ENCODE data around the gene TMEM51. TPM values are rescaled to one million over a fixed set of nuclear protein-coding genes. Genes with fewer than 3 reads are reported as not detected.

Gene TMEM51
- total and polyA plus RNA-seq, 9 of the 15 experiments (the other 6 are each of a cell fraction or from before 2014, with no cell fraction given) = 0.06 to 1.4 (median 0.58) TPM

DNA sequence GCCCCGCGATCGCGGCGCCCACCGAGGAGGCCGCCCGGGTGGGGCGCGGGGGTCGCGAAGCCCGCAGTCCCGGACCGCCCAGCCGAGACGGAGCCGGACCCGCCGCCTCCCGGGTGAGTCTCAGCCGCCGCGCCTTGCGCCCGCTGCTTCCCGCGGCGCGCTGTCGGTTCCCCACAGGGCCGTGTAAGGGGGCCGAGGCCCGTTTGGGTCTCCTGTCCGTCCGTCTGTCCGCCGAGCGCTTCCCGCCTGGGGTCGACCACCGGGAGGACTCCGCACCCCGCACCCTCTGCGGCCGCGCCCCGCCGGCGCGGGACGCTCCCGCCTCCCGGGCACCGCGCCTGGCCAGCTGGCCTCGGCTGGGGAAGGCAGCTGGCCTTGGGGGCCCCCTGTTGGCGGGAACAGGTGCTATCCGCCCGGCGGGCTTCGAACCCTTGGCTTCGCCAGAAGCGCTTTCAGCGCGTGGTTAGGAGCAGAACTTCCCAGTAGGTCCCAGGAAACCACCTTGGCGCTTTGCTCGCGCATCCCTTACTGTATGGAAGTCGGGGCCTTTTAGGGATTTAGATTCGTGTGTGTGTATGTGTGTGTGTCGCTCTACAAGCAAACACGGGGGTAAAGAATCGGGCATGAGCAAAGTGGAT, 414 bp downstream of the TMEM51 start (continued):
- TF ChIP-seq SMAD1 (IDR thresholded peaks at IDR 0.05; ENCODE audit: low read depth, low read length, partially characterized antibody) (no peak), BRCA1 (IDR thresholded peaks at IDR 0.05) (no peak), BRCA1 (CRISPR knock-in tag; IDR thresholded peaks at IDR 0.05) (no peak), SIN3A (IDR thresholded peaks at IDR 0.05; ENCODE audit: borderline replicate concordance in 2 of 2, control insufficient read depth in 1 of 2, low read depth in 2 of 2, low read length in 2 of 2) (peak in 1 of 2 experiments; percentile 33; a peak in 1 of 4 replicates), ZNF780A (CRISPR knock-in tag; IDR thresholded peaks at IDR 0.05) (no peak), ETV6 (IDR thresholded peaks at IDR 0.05; ENCODE audit: borderline replicate concordance in 1 of 2, low read depth in 2 of 2, low read length in 1 of 2) (no peak), ETV6 (CRISPR knock-in tag; IDR thresholded peaks at IDR 0.05; ENCODE audit: borderline replicate concordance) (no peak), RBM22 (IDR thresholded peaks at IDR 0.05; ENCODE audit: low read depth, low read length, poor library complexity, severe bottlenecking) (no peak), SMAD4 (CRISPR knock-in tag; conservative IDR thresholded peaks at IDR 0.05) (peak; percentile 36; the same call in 1 of the 2 replicates), PHTF2 (CRISPR knock-in tag; IDR thresholded peaks at IDR 0.05) (no peak), COPS2 (conservative IDR thresholded peaks at IDR 0.05) (no peak), CHD4 (IDR thresholded peaks at IDR 0.05; ENCODE audit: insufficient read depth, insufficient replicate concordance, low read depth, low read length, poor library complexity, severe bottlenecking) (no peak)
- TF ChIP-seq, protein P1, sequence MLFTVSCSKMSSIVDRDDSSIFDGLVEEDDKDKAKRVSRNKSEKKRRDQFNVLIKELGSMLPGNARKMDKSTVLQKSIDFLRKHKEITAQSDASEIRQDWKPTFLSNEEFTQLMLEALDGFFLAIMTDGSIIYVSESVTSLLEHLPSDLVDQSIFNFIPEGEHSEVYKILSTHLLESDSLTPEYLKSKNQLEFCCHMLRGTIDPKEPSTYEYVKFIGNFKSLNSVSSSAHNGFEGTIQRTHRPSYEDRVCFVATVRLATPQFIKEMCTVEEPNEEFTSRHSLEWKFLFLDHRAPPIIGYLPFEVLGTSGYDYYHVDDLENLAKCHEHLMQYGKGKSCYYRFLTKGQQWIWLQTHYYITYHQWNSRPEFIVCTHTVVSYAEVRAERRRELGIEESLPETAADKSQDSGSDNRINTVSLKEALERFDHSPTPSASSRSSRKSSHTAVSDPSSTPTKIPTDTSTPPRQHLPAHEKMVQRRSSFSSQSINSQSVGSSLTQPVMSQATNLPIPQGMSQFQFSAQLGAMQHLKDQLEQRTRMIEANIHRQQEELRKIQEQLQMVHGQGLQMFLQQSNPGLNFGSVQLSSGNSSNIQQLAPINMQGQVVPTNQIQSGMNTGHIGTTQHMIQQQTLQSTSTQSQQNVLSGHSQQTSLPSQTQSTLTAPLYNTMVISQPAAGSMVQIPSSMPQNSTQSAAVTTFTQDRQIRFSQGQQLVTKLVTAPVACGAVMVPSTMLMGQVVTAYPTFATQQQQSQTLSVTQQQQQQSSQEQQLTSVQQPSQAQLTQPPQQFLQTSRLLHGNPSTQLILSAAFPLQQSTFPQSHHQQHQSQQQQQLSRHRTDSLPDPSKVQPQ (CRISPR knock-in tag; IDR thresholded peaks at IDR 0.05; ENCODE audit: borderline replicate concordance) = no peak
